ENCODE results near the gene TBX5. TPM values are rescaled to one million over a fixed set of nuclear protein-coding genes. Genes with fewer than 3 reads are reported as not detected.

TBX5 gene
- total and polyA plus RNA-seq, 9 of the 15 experiments (the other 6 are each of a cell fraction or from before 2014, with no cell fraction given), result not detected

GRCh38 chr12:114407842-114408411 is 2.0 kb upstream of the TBX5 start (continued):
- no peak for TF ChIP-seq TFE3 (CRISPR knock-in tag; IDR thresholded peaks at IDR 0.05)
- no peak for TF ChIP-seq RFX1 (IDR thresholded peaks at IDR 0.05)
- no peak for TF ChIP-seq CSDE1 (IDR thresholded peaks at IDR 0.05)
- TF ChIP-seq GMEB1 (CRISPR knock-in tag; IDR thresholded peaks at IDR 0.05), result no peak
- TF ChIP-seq GATAD2A (IDR thresholded peaks at IDR 0.05), result no peak
- TF ChIP-seq POLR2H (tag; IDR thresholded peaks at IDR 0.05; ENCODE audit: low read depth), result no peak
- TF ChIP-seq RERE (CRISPR knock-in tag; IDR thresholded peaks at IDR 0.05; ENCODE audit: borderline replicate concordance), result no peak
- no peak for TF ChIP-seq ZBTB49 (CRISPR knock-in tag; IDR thresholded peaks at IDR 0.05; ENCODE audit: borderline replicate concordance)
- no peak for TF ChIP-seq LARP7 (IDR thresholded peaks at IDR 0.05)
